Left forelimb (tissue), 1 donor: ENCODE results near the gene RNF40.

ENCODE experiments used
- DNase-seq: peaks from one replicate; pipeline ENCODE4 v3.0.0-alpha.2; 2018; ENCODE audit warnings: low spot score

The RNF40 gene

DNA sequence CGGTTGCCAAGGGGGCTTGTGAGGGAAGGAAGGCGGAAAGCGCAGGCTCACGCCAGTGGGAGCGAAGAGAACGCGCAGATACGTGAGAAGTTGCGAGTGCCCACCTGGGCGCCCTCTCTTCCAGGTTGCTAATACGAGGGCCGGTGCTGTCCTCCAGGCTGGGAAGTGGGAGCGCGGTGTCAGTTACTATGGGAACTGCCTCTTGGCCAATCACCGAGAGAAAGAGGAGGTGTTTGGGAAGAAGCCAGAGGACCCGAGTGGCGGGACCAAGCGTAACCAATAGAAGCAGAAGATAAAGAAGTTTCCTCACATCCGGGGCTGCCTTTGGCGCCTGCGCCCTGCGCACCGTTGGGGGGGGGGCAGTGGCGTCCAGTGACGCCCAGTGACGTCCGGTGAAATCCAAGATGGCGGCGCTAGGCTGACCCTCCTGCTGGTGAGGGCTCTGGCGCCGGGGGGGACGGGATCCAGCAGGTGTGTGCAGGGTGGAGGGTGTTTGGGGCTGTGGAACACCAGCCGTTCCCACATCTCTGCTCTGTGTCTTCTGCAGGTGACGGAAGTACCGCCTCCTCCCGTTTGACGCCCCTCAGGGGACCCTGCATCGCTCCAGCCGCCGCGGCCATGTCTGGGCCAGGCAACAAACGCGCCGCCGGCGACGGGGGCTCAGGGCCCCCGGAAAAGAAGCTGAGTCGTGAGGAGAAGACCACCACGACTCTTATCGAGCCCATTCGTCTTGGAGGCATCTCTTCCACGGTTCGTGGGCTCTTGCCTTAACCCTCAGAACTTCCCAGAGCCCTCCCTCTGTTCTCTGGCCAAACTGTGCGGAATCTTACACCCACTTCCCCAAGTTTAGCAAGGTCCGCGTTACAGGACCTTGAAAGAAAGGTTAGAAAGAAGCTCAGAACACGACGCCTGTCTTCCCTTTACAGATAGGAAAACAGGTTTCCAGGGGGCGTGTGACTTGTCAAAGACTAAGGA lies at the start of gene RNF40, which contains the start of gene CFAP119:
Gene RNF40, plus strand, starts transcription at position 395 of the 975 bp plus-strand sequence. Its CDS starts 224 bp downstream, at position 619.
Gene CFAP119, minus strand, starts transcription at position 135 of the 975 bp plus-strand sequence. CDS start 314 bp downstream, outside the sequence.
- peak; percentile 99 for DNase-seq

DNA sequence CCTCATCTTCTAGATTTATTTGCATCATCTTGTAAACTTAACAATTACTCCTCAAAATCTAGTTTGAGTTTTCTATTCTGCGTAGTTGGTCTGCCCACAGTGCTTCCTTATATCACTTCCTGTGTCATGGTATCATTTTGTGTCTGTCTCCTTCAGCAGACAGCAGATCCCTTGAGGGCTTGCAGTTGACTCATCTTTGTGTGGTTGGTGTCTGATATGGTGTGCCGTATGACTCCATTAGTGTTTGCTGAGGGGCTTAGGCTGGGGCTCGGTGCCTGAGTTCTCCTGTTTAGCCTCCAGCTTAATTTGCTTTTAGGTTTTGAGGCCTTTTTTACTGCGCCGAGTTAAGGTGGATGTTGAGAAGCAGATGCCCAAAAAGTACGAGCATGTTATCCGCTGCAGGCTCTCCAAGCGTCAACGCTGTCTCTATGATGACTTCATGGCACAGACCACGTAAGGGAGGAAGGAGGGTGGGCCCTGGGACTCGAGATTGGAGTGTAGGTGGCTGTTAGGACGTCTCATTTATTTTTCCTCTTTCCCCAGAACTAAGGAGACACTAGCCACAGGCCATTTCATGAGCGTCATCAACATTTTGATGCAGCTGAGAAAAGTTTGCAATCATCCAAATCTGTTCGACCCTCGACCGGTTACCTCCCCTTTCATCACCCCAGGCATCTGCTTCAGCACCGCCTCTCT lies 46.2 kb upstream of the RNF40 start:
- no peak for DNase-seq

GRCh38 chr16:30720086-30720485 lies 42.0 kb upstream of the RNF40 start:
- no peak for DNase-seq

GRCh38 chr16:30720694-30721093 lies 41.4 kb upstream of the RNF40 start:
- DNase-seq = no peak

GRCh38 chr16:30721167-30721566 lies 41.0 kb upstream of the RNF40 start:
- DNase-seq = no peak

GRCh38 chr16:30721606-30722005 lies 40.5 kb upstream of the RNF40 start:
- DNase-seq = no peak

- no peak for DNase-seq
Observed at GRCh38 chr16:30722443-30722842, 39.7 kb upstream of the RNF40 start.

DNA sequence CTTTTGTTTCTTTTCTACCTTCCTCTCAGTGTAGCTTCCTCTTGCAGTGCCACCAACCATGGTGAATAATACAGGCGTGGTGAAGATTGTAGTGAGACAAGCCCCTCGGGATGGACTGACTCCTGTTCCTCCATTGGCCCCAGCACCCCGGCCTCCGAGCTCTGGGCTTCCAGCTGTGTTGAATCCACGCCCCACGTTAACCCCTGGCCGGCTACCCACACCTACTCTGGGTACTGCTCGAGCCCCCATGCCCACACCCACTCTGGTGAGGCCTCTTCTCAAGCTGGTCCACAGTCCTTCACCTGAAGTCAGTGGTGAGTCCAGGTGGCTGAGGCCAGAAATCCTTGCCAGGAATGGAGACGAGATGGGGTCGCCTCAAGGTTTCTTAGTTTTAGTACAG lies 39.2 kb upstream of the RNF40 start:
- no peak for DNase-seq

GRCh38 chr16:30723725-30724355 lies 38.3 kb upstream of the RNF40 start:
- no peak for DNase-seq

GRCh38 chr16:30724641-30725417 lies 37.3 kb upstream of the RNF40 start:
- DNase-seq = peak; percentile 44

- no peak for DNase-seq
Observed at GRCh38 chr16:30725418-30725792, 36.7 kb upstream of the RNF40 start.

- DNase-seq = no peak
Observed at GRCh38 chr16:30728321-30728720, 33.8 kb upstream of the RNF40 start.

DNA sequence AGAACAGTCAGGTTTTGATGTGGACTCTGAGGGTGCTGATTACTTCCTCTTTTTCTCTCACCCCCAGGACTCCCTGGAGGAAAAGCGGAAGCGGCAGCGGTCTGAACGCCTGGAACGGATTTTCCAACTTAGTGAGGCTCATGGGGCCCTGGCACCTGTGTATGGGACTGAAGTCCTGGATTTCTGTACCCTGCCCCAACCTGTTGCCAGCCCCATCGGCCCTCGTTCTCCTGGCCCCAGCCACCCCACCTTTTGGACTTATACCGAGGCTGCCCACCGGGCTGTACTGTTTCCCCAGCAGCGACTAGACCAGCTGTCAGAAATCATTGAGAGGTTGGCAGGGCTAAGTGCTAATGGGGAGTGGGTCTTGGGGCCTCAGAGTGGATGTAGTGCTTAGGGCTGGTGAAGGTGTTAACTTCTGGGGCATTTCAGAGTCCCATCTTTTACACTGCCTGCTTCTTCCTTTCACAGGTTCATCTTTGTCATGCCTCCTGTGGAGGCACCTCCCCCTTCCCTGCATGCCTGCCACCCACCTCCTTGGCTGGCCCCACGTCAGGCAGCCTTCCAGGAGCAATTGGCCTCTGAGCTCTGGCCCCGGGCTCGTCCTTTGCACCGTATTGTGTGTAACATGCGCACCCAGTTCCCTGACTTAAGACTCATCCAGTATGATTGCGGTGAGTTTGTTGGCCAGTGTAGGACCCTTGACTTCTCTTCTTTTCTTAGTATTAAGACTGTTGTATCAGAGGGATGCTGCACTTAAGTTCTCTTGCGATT lies 33.0 kb upstream of the RNF40 start:
- DNase-seq = no peak

DNA sequence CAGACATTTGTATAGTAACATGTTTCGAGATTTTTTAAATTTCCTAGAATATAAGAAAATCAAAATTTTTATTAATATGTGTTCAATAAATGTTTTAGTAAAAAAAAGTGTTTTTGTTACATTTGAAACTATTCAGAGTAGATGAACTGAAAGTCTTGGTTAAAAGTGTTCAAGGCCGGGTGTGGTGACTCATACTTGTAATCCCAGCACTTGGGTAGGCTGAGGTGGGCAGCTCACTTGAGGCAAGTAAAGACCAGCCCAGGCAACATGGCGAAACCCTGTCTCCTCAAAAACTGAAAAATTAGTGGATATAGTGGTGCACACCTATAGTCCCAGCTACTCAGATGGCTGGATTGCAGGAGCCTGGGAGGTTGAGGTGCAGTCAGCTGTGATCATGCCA lies 30.7 kb upstream of the RNF40 start:
- no peak for DNase-seq

GRCh38 chr16:30736995-30737793 lies 24.9 kb upstream of the RNF40 start:
- DNase-seq = no peak

- no peak for DNase-seq
Observed at GRCh38 chr16:30737794-30738648, 24.1 kb upstream of the RNF40 start.

GRCh38 chr16:30738984-30739951 lies 22.9 kb upstream of the RNF40 start:
- no peak for DNase-seq
